Fibroblast of lung (primary cell): Measurements from ENCODE around the gene NHERF2. TPM values are rescaled to one million over a fixed set of nuclear protein-coding genes. Genes with fewer than 3 reads are reported as not detected.

ENCODE experiments used
- DNase-seq, 2 donors: peaks; one replicate each; pipeline versions ENCODE4 v3.0.0 to v3.0.0-alpha.2; 2010; ENCODE audit warnings: low read depth in 2 of 2
- H2AFZ ChIP-seq: 2 replicates; pipeline ENCODE4 v1.5.1; 2012; ENCODE audit warnings: low read length, control low read depth, inconsistent platforms
- H3K27ac ChIP-seq: 2 replicates; pipeline ENCODE4 v1.5.1; 2011; ENCODE audit warnings: low read length, control low read depth; ENCODE audit not compliant: insufficient read depth
- H3K27me3 ChIP-seq: 2 replicates; pipeline ENCODE4 v1.5.1; 2011; ENCODE audit warnings: mild to moderate bottlenecking, low read length; ENCODE audit not compliant: control insufficient read depth, insufficient read depth
- H3K36me3 ChIP-seq: 2 replicates; pipeline ENCODE4 v1.5.1; 2011; ENCODE audit warnings: low read length; ENCODE audit not compliant: control insufficient read depth, insufficient read depth
- H3K4me1 ChIP-seq: 2 replicates; pipeline ENCODE4 v1.5.1; 2011; ENCODE audit warnings: low read length; ENCODE audit not compliant: control insufficient read depth, insufficient read depth; ENCODE audit errors: extremely low read depth
- H3K4me2 ChIP-seq: 2 replicates; pipeline ENCODE4 v1.5.1; 2011; ENCODE audit warnings: low read length, control low read depth; ENCODE audit not compliant: insufficient read depth; ENCODE audit errors: extremely low read depth
- H3K4me3 ChIP-seq, 4 experiments: fragments of 200-600 bp in 1 of 4; sonication (generic) in 1 of 4; replicated peaks in 1 of 4; 2 replicates each; pipeline ENCODE4 v1.5.1; 2011 to 2016; ENCODE audit warnings: low read length in 4 of 4, low read depth in 3 of 4, mild to moderate bottlenecking in 3 of 4, control low read depth in 2 of 4, inconsistent platforms in 1 of 4, mixed read lengths in 1 of 4; ENCODE audit not compliant: insufficient read depth in 1 of 4; ENCODE audit errors: control extremely low read depth in 1 of 4
- H3K79me2 ChIP-seq: 2 replicates; pipeline ENCODE4 v1.5.1; 2012; ENCODE audit warnings: mild to moderate bottlenecking, low read length, inconsistent platforms; ENCODE audit not compliant: control insufficient read depth, insufficient read depth
- H3K9ac ChIP-seq: 2 replicates; pipeline ENCODE4 v1.5.1; 2011; ENCODE audit warnings: mild to moderate bottlenecking, low read length, control low read depth; ENCODE audit not compliant: insufficient read depth
- H3K9me3 ChIP-seq: 2 replicates; pipeline ENCODE4 v1.5.1; 2012; ENCODE audit warnings: low read depth, low read length; ENCODE audit not compliant: control insufficient read depth, insufficient read depth
- H4K20me1 ChIP-seq: 2 replicates; pipeline ENCODE4 v1.5.1; 2011; ENCODE audit warnings: low read length; ENCODE audit not compliant: control insufficient read depth, insufficient read depth; ENCODE audit errors: extremely low read depth
- CTCF ChIP-seq, 2 donors: IDR thresholded peaks in 1 of 2; conservative IDR thresholded peaks in 1 of 2; 1 replicate in 1 of 2; 2 replicates in 1 of 2; pipeline ENCODE4 v1.5.1; 2011 to 2012; ENCODE audit warnings: low read length in 2 of 2, control low read depth in 1 of 2, inconsistent platforms in 1 of 2, low read depth in 1 of 2, mild to moderate bottlenecking in 1 of 2
- EZH2 ChIP-seq: IDR thresholded peaks from 2 replicates; pipeline ENCODE4 v1.5.1; 2012; ENCODE audit warnings: low read length, control low read depth, mild to moderate bottlenecking; ENCODE audit errors: missing control alignments
- polyA plus RNA-seq, 2 donors: library from polyadenylated mRNA; depleted of rRNA in 1 of 2; stranded (reverse) in 1 of 2; unstranded in 1 of 2; fragments of >200 nt; gene quantifications; 2 replicates each; pipeline ENCODE4 v1.2.1, GENCODE V29; 2011 to 2012; ENCODE audit warnings: missing spikeins in 1 of 2
- total RNA-seq: library from RNA; depleted of rRNA; stranded (reverse); fragments of >200 nt; gene quantifications from 2 replicates; pipeline ENCODE4 v1.2.1, GENCODE V29; 2014

The NHERF2 gene
- total and polyA plus RNA-seq, 2 donors (not counting 1 experiment from before 2014, with no cell fraction given) = 21.5 to 38.0 TPM

GRCh38 chr16:2025251-2025650 is 1.5 kb upstream of the NHERF2 start:
- Histone ChIP-seq H3K27me3 (peaks cover 4% of the 10 kb centered on the region), H3K79me2 (peaks cover 4% of the 10 kb centered on the region), H3K4me1 (peaks cover 23% of the 10 kb centered on the region), H2AFZ (no peak overlapping the region), H4K20me1 (no peaks in the 10 kb centered on the region), H3K9me3 (no peaks in the 10 kb centered on the region), H3K4me2 (no peak overlapping the region), H3K4me3 (no peak overlapping the region), H3K9ac (no peak overlapping the region), H3K27ac (no peak overlapping the region), H3K36me3 (peaks cover 2% of the 10 kb centered on the region)
- no peak for DNase-seq
- TF ChIP-seq CTCF (conservative IDR thresholded peaks at IDR 0.05 in 1 of 2, IDR thresholded peaks at IDR 0.05 in 1 of 2; ENCODE audit: low read depth in 1 of 2, low read length in 2 of 2) (no peak), EZH2 (no peak)

DNA sequence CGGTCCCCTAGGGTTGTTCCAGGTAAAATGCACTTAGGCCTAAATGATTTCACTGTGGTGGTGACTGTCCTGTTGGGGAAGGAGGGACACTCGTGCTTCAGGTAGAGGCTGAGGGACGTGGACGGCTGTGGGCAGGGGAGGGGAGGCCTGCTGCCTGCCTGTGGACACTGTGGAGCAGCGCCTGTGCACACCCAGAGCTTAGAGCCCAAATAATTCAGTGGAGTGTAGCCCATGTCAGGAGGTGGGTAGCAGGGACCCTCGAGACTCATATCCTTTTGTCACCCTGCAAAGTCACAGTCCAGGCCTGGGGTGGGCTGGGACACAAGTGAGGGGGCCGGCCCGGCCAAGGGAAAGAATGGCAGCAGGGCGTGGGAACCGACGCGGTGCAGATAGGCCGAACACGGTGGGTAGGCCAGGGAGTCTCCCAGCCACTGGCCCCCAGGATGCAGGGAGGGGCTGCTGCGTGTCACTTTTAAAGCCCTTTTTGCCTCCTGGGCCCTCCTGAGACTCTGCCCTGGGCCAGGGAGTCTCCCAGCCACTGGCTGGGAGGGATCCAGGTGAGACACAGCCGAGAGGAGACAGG is 733 bp upstream of the NHERF2 start:
- Histone ChIP-seq H2AFZ (no peak overlapping the region), H3K27ac (no peak overlapping the region), H3K4me3 (peak overlapping the region in 2 of 4 experiments; percentile 14 to 49), H3K9ac (no peak overlapping the region), H3K36me3 (peaks cover 2% of the 10 kb centered on the region), H3K4me2 (no peak overlapping the region), H3K79me2 (peaks cover 4% of the 10 kb centered on the region), H4K20me1 (no peaks in the 10 kb centered on the region), H3K9me3 (no peaks in the 10 kb centered on the region), H3K27me3 (no peaks in the 10 kb centered on the region), H3K4me1 (peaks cover 23% of the 10 kb centered on the region)
- no peak for DNase-seq
- no peak for TF ChIP-seq CTCF (conservative IDR thresholded peaks at IDR 0.05 in 1 of 2, IDR thresholded peaks at IDR 0.05 in 1 of 2; ENCODE audit: low read depth in 1 of 2, low read length in 2 of 2)
- TF ChIP-seq EZH2 = no peak

GRCh38 chr16:2027024-2028010 is 615 bp downstream of the NHERF2 start:
- Histone ChIP-seq H2AFZ (peak overlapping the region; percentile 7), H3K9me3 (no peaks in the 10 kb centered on the region), H3K79me2 (peaks cover 4% of the 10 kb centered on the region), H3K27me3 (no peaks in the 10 kb centered on the region), H3K4me2 (peak overlapping the region; percentile 99), H4K20me1 (no peaks in the 10 kb centered on the region), H3K36me3 (peaks cover 2% of the 10 kb centered on the region), H3K4me3 (peak overlapping the region; percentile 56 to 82 (median 67)), H3K4me1 (peaks cover 25% of the 10 kb centered on the region), H3K27ac (no peak overlapping the region), H3K9ac (peak overlapping the region; percentile 53)
- DNase-seq = peak in 1 of 2 donors; percentile 64
- TF ChIP-seq EZH2 (no peak), CTCF (conservative IDR thresholded peaks at IDR 0.05 in 1 of 2, IDR thresholded peaks at IDR 0.05 in 1 of 2; ENCODE audit: low read depth in 1 of 2, low read length in 2 of 2) (no peak)
